GM06990 (cell line): ENCODE measurements around the gene ARHGAP24.

Experiments used
- DNase-seq: peaks from one replicate; pipeline ENCODE4 v3.0.0-alpha.2; 2011; ENCODE audit not compliant: insufficient read length; ENCODE audit errors: extremely low read depth
- H3K27me3 ChIP-seq: replicated peaks from 2 replicates; pipeline ENCODE4 v1.6.0; 2011; ENCODE audit warnings: low read length; ENCODE audit not compliant: control insufficient read depth, insufficient read depth
- H3K36me3 ChIP-seq: 2 replicates; pipeline ENCODE4 v1.5.1; 2011; ENCODE audit warnings: low read length; ENCODE audit not compliant: control insufficient read depth, insufficient read depth
- H3K4me3 ChIP-seq: replicated peaks from 2 replicates; pipeline ENCODE4 v1.5.1; 2011; ENCODE audit warnings: low read depth, mild to moderate bottlenecking, control low read depth, low read length
- TF ChIP-seq, protein P1 (sequence below): IDR thresholded peaks from 2 replicates; pipeline ENCODE4 v1.5.1; 2011; ENCODE audit warnings: low read length, control low read depth, mild to moderate bottlenecking, inconsistent platforms; ENCODE audit not compliant: insufficient read depth, poor library complexity, severe bottlenecking

The ARHGAP24 gene

DNA sequence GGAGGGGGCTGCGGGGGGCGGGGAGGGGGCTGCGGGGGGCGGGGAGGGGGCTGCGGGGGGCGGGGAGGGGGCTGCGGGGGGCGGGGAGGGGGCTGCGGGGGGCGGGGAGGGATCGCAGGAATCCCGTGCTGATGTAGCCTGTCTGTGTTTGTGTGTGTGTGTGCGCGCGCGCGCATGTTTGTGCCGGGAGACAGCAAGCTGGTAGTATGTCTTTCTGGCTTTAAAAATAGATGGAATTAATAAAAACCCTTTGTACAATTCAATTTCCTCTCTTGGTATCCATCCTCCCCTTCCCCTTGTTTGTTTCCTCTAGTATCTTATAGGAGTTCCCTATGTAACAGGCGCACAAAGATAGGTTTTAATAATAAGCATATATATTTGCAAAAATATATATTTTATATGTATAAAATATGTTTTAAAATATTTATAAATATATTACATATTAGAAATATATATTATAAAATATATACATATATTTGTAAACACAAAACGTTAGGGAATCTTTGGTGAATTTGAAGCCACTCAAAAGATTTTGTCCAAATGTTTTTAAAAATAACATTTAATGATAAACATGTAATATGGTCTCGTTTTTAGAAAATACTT lies 782 bp downstream of the ARHGAP24 start:
- no peaks in the 10 kb centered on the region for H3K36me3 ChIP-seq
- H3K27me3 ChIP-seq = no peaks in the 10 kb centered on the region
- TF ChIP-seq, protein P1, sequence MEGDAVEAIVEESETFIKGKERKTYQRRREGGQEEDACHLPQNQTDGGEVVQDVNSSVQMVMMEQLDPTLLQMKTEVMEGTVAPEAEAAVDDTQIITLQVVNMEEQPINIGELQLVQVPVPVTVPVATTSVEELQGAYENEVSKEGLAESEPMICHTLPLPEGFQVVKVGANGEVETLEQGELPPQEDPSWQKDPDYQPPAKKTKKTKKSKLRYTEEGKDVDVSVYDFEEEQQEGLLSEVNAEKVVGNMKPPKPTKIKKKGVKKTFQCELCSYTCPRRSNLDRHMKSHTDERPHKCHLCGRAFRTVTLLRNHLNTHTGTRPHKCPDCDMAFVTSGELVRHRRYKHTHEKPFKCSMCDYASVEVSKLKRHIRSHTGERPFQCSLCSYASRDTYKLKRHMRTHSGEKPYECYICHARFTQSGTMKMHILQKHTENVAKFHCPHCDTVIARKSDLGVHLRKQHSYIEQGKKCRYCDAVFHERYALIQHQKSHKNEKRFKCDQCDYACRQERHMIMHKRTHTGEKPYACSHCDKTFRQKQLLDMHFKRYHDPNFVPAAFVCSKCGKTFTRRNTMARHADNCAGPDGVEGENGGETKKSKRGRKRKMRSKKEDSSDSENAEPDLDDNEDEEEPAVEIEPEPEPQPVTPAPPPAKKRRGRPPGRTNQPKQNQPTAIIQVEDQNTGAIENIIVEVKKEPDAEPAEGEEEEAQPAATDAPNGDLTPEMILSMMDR = no peak
- H3K4me3 ChIP-seq = peak overlapping the region; percentile 67
- DNase-seq = no peak

DNA sequence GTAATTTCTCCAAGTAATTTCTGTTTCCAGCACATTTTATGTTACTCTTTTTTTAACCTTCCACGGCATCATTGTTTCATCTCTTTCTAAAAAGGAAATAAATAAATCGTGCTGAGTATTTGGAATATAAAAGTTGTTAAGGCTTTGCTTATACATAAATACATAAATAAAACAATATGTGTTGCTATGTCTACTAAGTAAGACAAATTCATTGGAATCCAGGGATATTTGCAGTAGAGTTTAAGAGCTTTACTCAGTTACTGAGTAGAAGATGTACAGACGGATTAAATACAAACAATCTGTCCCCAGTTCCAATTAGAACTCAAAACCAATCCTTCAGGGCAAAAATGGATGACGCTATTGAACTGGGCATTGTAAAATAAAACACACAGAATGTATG lies 1.4 kb downstream of the ARHGAP24 start:
- TF ChIP-seq, protein P1 = no peak

DNA sequence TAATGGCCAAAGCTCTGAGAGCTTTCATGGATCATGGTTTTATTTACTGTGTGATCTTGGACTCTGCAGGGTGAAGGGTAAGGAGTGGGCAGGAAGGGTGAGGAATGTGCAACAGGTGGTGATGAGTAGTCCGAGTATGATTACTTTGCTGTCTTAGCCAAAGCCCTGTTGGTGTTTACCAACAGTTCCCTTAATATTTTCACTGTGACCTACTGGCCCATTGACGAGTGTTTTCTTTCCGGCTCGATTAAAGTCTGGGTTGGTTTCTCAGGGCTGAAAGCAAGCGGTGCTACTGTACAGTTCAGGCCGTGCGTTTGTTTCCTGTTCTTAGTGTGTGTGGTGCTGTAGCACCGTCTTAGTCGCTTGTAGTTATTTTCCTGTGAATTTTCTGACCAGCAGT lies 2.6 kb downstream of the ARHGAP24 start:
- Histone ChIP-seq H3K36me3 (no peaks in the 10 kb centered on the region), H3K4me3 (peak overlapping the region; percentile 67), H3K27me3 (no peaks in the 10 kb centered on the region)
- TF ChIP-seq, protein P1 = no peak
- DNase-seq = no peak

More for the DNA sequence above, 1.4 kb downstream of the ARHGAP24 start:
- no peaks in the 10 kb centered on the region for H3K36me3 ChIP-seq
- no peak for DNase-seq
- H3K4me3 ChIP-seq = peak overlapping the region; percentile 67
- H3K27me3 ChIP-seq = no peaks in the 10 kb centered on the region

DNA sequence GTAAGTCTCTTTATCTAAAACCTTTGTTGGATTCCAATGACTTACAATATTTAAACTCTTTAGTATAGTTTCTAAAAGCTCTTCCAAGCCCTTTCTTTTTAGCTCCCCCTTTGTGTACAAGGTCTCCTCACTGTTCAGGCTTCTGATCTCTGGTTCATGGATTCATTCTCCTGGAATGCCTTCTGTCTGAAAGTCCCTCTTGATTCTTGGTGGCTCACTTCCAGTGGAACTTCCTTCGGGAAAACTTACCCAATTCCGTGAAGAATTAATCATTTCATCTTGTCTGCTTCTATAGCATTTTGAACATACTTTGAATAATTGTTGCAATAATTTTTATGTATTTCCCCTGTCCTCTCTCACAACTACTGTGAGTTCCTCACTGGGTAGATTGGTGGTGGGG lies 3.6 kb downstream of the ARHGAP24 start:
- Histone ChIP-seq H3K4me3 (no peak overlapping the region), H3K27me3 (no peaks in the 10 kb centered on the region), H3K36me3 (no peaks in the 10 kb centered on the region)
- no peak for DNase-seq
- TF ChIP-seq, protein P1 = no peak

DNA sequence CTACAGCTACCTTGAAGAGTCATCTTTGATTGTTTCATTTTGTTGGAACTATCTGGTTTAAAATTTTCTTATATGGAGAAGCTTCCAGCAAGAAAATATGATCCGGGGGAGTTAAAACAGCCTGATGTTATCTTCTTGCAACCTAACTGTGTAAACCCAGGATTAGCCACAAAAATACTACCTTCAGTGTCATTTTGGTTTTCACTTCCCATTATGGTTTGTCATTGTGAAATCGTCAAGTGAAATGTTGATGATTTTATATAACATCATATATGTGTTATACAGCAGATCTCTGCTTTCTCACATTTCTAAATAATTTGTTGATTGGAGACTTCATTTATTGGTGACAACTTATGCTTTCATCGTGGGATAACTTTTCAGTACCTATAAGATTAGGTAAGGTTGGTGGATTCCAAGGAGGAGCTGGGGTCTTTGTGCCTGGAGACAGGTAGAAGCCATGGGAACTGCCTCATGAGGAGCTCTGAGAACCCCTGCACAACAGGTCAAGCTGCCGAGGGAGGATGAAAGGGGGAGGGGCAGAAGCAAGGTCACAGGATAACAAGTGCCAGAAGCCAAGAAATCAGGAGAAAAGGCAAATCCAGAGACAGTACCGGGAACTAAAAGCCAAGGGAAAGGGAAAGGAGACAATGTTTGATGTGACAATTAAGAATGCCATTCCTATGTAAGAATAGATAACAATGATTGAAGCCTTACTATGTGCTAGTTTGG lies 7.2 kb downstream of the ARHGAP24 start:
- DNase-seq = peak; percentile 23
- H3K36me3 ChIP-seq = no peaks in the 10 kb centered on the region
- no peak overlapping the region for H3K4me3 ChIP-seq
- TF ChIP-seq, protein P1 = no peak
- H3K27me3 ChIP-seq = no peaks in the 10 kb centered on the region
